Vagina (tissue), 2 donors: ENCODE results near the gene MYL3. TPM values are rescaled to one million over a fixed set of nuclear protein-coding genes. Genes with fewer than 3 reads are reported as not detected.
A peak's percentile ranks its signal among the peaks of the same experiment; 100 is the strongest.

Source experiments
- DNase-seq, 2 donors: peaks; one replicate each; pipeline ENCODE4 v3.0.0-alpha.2; 2017; ENCODE audit errors: extremely low spot score in 2 of 2
- H3K27ac ChIP-seq: fragments of 200-600 bp; sonication (generic); one replicate; pipeline ENCODE4 v1.5.1; 2019
- H3K27me3 ChIP-seq: fragments of 200-600 bp; sonication (generic); one replicate; pipeline ENCODE4 v1.5.1; 2019
- H3K36me3 ChIP-seq, 2 donors: fragments of 200-600 bp; sonication (generic); one replicate each; pipeline ENCODE4 v1.5.1; 2017 to 2019
- H3K4me1 ChIP-seq: fragments of 200-600 bp; sonication (generic); one replicate; pipeline ENCODE4 v1.5.1; 2019
- H3K4me3 ChIP-seq, 2 donors: fragments of 200-600 bp; sonication (generic); 1 replicate in 1 of 2; 2 replicates in 1 of 2; pipeline ENCODE4 v1.5.1; 2016 to 2019
- H3K9me3 ChIP-seq: fragments of 200-600 bp; sonication (generic); one replicate; pipeline ENCODE4 v1.5.1; 2019
- POLR2A ChIP-seq, 2 donors: fragments of 450-650 bp; IDR thresholded peaks; one replicate each; pipeline ENCODE4 v1.6.1; 2017; ENCODE audit warnings: antibody characterized with exemption in 2 of 2, mild to moderate bottlenecking in 2 of 2, moderate library complexity in 2 of 2
- POLR2AphosphoS5 ChIP-seq, 2 donors: sonication (generic); formaldehyde crosslinking; IDR thresholded peaks; one replicate each; pipeline ENCODE4 v1.9.0; 2017; ENCODE audit warnings: antibody characterized with exemption in 2 of 2, mild to moderate bottlenecking in 2 of 2, low read depth in 1 of 2; ENCODE audit not compliant: insufficient read depth in 1 of 2
- intact Hi-C: fragments of 100-400 bp; cut with DNase I; formaldehyde crosslinking; loops from one replicate; pipeline ENCODE4 v1.15.1; 2023
- total RNA-seq: library from RNA; depleted of rRNA; stranded (reverse); fragments of >200 nt; gene quantifications from one replicate; pipeline ENCODE4 v1.2.3, GENCODE V29; 2016
- TF ChIP-seq, protein P1 (sequence below), 3 experiments: fragments of 450-650 bp in 2 of 3; fragments of 200-600 bp in 1 of 3; sonication (generic) in 1 of 3; IDR thresholded peaks; one replicate each; pipeline ENCODE4 v1.5.1; 2017 to 2019; ENCODE audit warnings: antibody characterized with exemption in 3 of 3, mild to moderate bottlenecking in 2 of 3, moderate library complexity in 2 of 3

The MYL3 gene
- total RNA-seq, 1 donor from 2014 or later, result not detected

DNA sequence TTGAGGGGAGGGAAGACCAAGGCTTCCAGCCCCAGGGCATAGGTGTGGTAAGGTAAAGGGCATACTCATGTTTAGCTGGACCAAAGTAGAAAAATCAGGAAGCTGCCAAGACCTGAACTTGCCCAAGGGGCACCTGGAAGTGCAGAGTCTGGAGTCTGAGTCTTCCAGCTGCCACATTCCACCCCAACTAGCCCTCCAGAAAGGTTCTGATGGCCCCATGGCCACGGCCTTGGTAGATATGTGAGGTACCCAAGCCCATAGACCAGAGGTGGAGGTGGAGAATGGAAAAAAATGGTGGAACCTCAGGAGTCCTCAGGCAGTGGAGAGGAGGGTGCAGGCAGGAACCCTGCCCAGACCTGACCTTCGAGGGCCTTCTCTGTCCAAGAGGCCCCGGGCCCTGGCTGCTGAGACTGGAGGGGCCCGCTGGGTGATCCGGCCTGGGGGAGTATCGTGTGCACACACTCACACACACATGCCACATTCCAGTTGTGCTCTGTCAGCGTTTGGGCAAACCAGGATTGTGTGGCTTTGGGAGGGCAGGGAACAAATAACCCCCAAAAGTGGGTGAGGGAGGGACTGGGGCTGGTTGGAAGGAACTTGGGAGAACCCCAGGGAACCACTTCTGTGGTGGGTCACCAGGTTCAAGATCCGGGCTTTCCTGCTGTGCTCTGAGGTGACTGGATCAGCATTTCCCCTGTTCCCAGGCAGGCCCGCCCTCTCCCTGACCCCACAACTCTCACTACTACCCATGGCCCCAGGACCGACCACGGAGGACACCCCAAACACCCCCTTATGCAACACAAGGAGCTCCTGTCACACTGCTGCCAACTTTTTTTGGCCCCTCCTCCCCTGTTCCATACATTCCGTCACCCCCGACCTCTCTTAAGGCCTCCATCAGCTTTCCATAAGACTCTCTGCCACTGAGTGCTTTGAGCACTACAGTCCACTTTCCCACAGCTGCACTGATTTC lies 11.6 kb downstream of the MYL3 start:
- DNase-seq, result peak in 1 of 2 donors; percentile 69
- Histone ChIP-seq H3K27me3 (no peaks in the 10 kb centered on the region), H3K4me3 (no peak overlapping the region), H3K9me3 (no peaks in the 10 kb centered on the region), H3K36me3 (no peaks in the 10 kb centered on the region), H3K4me1 (peaks cover 13% of the 10 kb centered on the region), H3K27ac (no peak overlapping the region)
- TF ChIP-seq, protein P1, sequence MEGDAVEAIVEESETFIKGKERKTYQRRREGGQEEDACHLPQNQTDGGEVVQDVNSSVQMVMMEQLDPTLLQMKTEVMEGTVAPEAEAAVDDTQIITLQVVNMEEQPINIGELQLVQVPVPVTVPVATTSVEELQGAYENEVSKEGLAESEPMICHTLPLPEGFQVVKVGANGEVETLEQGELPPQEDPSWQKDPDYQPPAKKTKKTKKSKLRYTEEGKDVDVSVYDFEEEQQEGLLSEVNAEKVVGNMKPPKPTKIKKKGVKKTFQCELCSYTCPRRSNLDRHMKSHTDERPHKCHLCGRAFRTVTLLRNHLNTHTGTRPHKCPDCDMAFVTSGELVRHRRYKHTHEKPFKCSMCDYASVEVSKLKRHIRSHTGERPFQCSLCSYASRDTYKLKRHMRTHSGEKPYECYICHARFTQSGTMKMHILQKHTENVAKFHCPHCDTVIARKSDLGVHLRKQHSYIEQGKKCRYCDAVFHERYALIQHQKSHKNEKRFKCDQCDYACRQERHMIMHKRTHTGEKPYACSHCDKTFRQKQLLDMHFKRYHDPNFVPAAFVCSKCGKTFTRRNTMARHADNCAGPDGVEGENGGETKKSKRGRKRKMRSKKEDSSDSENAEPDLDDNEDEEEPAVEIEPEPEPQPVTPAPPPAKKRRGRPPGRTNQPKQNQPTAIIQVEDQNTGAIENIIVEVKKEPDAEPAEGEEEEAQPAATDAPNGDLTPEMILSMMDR (IDR thresholded peaks at IDR 0.05), result no peak
- no peak for TF ChIP-seq POLR2AphosphoS5 (IDR thresholded peaks at IDR 0.05; ENCODE audit: insufficient read depth in 1 of 2, low read depth in 1 of 2)
- no peak for TF ChIP-seq POLR2A (IDR thresholded peaks at IDR 0.05)
- intact Hi-C loops, result no loop called here

- H3K36me3 ChIP-seq, result no peaks in the 10 kb centered on the region
- no peaks in the 10 kb centered on the region for H3K9me3 ChIP-seq
- H3K4me3 ChIP-seq, result no peak overlapping the region
- TF ChIP-seq, protein P1 (IDR thresholded peaks at IDR 0.05), result no peak
- TF ChIP-seq POLR2AphosphoS5 (IDR thresholded peaks at IDR 0.05; ENCODE audit: insufficient read depth in 1 of 2, low read depth in 1 of 2), result no peak
- no peak for TF ChIP-seq POLR2A (IDR thresholded peaks at IDR 0.05)
- DNase-seq, result no peak
- no peaks in the 10 kb centered on the region for H3K27me3 ChIP-seq
- peaks cover 20% of the 10 kb centered on the region for H3K4me1 ChIP-seq
- no peak overlapping the region for H3K27ac ChIP-seq
- intact Hi-C loops, result no loop called here
These were observed 12.8 kb downstream of the MYL3 start for GRCh38 chr3:46850468-46850779.

DNA sequence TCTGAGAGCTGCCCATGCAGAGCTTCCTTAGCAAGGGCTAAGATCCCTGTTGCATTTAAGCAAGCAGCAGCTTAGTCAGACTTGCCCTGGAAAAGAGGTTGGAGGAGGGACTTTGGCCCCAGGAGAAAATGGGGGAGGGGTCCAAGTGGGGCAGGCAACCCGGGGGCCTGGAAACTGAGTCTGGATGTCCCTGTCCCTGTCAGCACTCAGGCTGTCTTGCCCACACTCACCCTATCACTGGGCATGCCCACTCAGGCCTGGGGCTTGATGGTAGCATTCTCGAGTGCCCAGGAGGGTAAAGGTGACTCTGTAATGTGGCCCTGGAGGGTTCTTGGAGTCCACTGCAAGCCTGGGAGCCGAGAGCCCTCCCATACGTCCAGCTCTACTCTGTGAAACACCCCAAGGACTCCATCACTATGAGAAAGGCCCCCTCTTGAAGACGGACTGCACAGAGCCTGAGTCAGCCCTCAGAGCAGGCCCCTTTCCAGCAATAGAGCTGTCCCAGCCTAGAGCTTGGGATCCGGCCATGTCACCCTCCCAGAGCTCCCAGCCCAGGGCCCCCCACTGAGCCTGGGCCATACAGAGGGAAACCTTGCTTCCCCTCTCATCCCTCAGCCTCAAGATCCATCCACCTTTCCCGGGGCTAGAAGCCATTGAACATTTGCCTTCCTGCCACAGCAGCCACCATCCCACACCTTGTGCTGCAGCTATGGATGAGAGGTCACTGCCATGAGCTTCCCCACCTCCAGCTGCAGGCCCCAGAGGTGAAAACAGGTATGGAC lies 13.4 kb downstream of the MYL3 start:
- intact Hi-C loops, result no loop called here
- no peak overlapping the region for H3K27ac ChIP-seq
- peak in 1 of 2 donors; percentile 76 for DNase-seq

DNA sequence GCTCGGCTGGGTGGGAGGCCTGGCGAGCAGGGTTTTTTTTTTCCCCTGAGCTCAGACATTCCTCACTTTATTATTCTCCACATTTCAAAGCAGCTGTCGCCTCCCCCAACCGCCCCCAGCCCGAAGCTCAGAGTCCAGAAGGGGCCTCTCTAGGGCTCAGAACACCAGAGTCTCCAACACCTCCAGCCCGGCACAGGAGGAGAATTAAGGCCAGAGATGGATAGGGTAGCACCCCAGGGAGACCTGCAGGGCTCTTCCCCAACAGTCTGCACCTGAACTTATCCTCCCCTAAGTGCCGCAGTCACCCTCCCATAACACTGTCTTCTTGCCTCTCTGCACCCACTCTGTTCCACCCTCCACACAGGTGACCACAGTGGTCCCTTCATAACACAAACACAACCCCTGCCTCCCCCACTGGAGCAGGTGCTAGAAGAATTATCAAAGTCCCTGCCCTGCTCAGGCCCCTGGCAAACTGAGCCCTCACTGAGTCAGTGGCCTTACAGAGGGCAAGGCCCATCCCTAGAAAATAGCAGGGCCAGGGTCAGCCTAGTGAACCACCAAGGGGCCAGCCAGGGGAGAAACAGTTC lies 14.1 kb downstream of the MYL3 start:
- H3K36me3 ChIP-seq, result no peaks in the 10 kb centered on the region
- TF ChIP-seq POLR2A (IDR thresholded peaks at IDR 0.05) (no peak), POLR2AphosphoS5 (IDR thresholded peaks at IDR 0.05; ENCODE audit: insufficient read depth in 1 of 2, low read depth in 1 of 2) (no peak)
- TF ChIP-seq, protein P1 (IDR thresholded peaks at IDR 0.05), result no peak

More for the DNA sequence above, 13.4 kb downstream of the MYL3 start:
- Histone ChIP-seq H3K4me1 (peaks cover 26% of the 10 kb centered on the region), H3K36me3 (no peaks in the 10 kb centered on the region), H3K27me3 (no peaks in the 10 kb centered on the region), H3K9me3 (no peaks in the 10 kb centered on the region), H3K4me3 (no peak overlapping the region)
- TF ChIP-seq POLR2A (IDR thresholded peaks at IDR 0.05), result no peak
- TF ChIP-seq, protein P1 (IDR thresholded peaks at IDR 0.05), result no peak
- no peak for TF ChIP-seq POLR2AphosphoS5 (IDR thresholded peaks at IDR 0.05; ENCODE audit: insufficient read depth in 1 of 2, low read depth in 1 of 2)

More for the DNA sequence above, 14.1 kb downstream of the MYL3 start:
- Histone ChIP-seq H3K27me3 (no peaks in the 10 kb centered on the region), H3K4me3 (no peak overlapping the region), H3K9me3 (no peaks in the 10 kb centered on the region), H3K27ac (no peak overlapping the region), H3K4me1 (peaks cover 27% of the 10 kb centered on the region)
- intact Hi-C loops, result no loop called here
- DNase-seq, result peak in 1 of 2 donors; percentile 76
